HepG2 (cell line): ENCODE data around the gene LTA4H. TPM values are rescaled to one million over a fixed set of nuclear protein-coding genes. Genes with fewer than 3 reads are reported as not detected.

Experiments
- CBX5 ChIP-seq: sonication (generic); formaldehyde crosslinking; IDR thresholded peaks from 2 replicates; pipeline ENCODE4 v1.4.0; 2020; ENCODE audit warnings: missing genetic modification reagents, borderline replicate concordance
- DRAP1 ChIP-seq: IDR thresholded peaks from 2 replicates; pipeline ENCODE4 v1.6.1; 2016; ENCODE audit warnings: missing genetic modification reagents, missing compliant biosample characterization
- ETV5 ChIP-seq: IDR thresholded peaks from 2 replicates; pipeline ENCODE4 v1.6.1; 2018; ENCODE audit warnings: missing biosample characterization, missing genetic modification reagents, inconsistent platforms, borderline replicate concordance
- FOXA3 ChIP-seq: IDR thresholded peaks from 2 replicates; pipeline ENCODE4 v1.6.1; 2016; ENCODE audit warnings: missing genetic modification reagents, missing compliant biosample characterization
- FOXO4 ChIP-seq: sonication (generic); formaldehyde crosslinking; conservative IDR thresholded peaks from 2 replicates; pipeline ENCODE4 v1.8.1; 2023; ENCODE audit warnings: missing genetic modification reagents
- JDP2 ChIP-seq: sonication (generic); formaldehyde crosslinking; IDR thresholded peaks from 2 replicates; pipeline ENCODE4 v1.8.1; 2022; ENCODE audit warnings: missing genetic modification reagents, borderline replicate concordance
- KAT8 ChIP-seq: IDR thresholded peaks from 2 replicates; pipeline ENCODE4 v1.6.1; 2016; ENCODE audit warnings: missing genetic modification reagents, missing compliant biosample characterization
- KDM5A ChIP-seq: fragments of 200-600 bp; sonication (generic); IDR thresholded peaks from 2 replicates; pipeline ENCODE4 v1.7.0; 2018; ENCODE audit warnings: antibody characterized with exemption, mild to moderate bottlenecking, low read length, borderline replicate concordance
- MAFF ChIP-seq: IDR thresholded peaks from 2 replicates; pipeline ENCODE4 v1.6.1; 2011; ENCODE audit warnings: low read depth, low read length, improper control_type of control experiment
- MBNL3 ChIP-seq: fragments of 250-450 bp; sonication (Bioruptor Pico); conservative IDR thresholded peaks from 2 replicates; pipeline ENCODE4 v1.8.0; 2022; ENCODE audit warnings: mild to moderate bottlenecking, inconsistent platforms
- MEIS1 ChIP-seq: sonication (generic); formaldehyde crosslinking; IDR thresholded peaks from 2 replicates; pipeline ENCODE4 v1.9.0; 2021; ENCODE audit warnings: mild to moderate bottlenecking, missing genetic modification reagents, moderate library complexity, borderline replicate concordance
- MYNN ChIP-seq: sonication (generic); formaldehyde crosslinking; IDR thresholded peaks from 2 replicates; pipeline ENCODE4 v1.4.0; 2020; ENCODE audit warnings: mild to moderate bottlenecking, low read depth, missing genetic modification reagents
- RBM22 ChIP-seq: fragments of 200-400 bp; formaldehyde crosslinking; optimal IDR thresholded peaks from 2 replicates; pipeline ENCODE3; 2017; ENCODE audit warnings: mild to moderate bottlenecking, low read length, moderate library complexity
- SKI ChIP-seq: fragments of 450-650 bp; IDR thresholded peaks from one replicate; pipeline ENCODE4 v1.6.1; 2018; ENCODE audit warnings: mild to moderate bottlenecking; ENCODE audit not compliant: partially characterized antibody
- SP4 ChIP-seq: sonication (generic); formaldehyde crosslinking; IDR thresholded peaks from 2 replicates; pipeline ENCODE4 v1.8.1; 2023; ENCODE audit warnings: mild to moderate bottlenecking, missing genetic modification reagents
- TEF ChIP-seq: sonication (generic); formaldehyde crosslinking; IDR thresholded peaks from 2 replicates; pipeline ENCODE4 v1.5.0; 2020; ENCODE audit warnings: missing genetic modification reagents
- TFAP4 ChIP-seq: sonication (generic); IDR thresholded peaks from 2 replicates; pipeline ENCODE4 v1.6.1; 2016; ENCODE audit warnings: low read depth, borderline replicate concordance
- YY1 ChIP-seq: IDR thresholded peaks from 2 replicates; pipeline ENCODE4 v1.6.1; 2011; ENCODE audit warnings: low read length, low read depth, moderate library complexity, mild to moderate bottlenecking; ENCODE audit not compliant: insufficient read depth, insufficient replicate concordance
- ZBTB7B ChIP-seq: sonication (generic); formaldehyde crosslinking; IDR thresholded peaks from 2 replicates; pipeline ENCODE4 v1.4.0; 2020; ENCODE audit warnings: missing genetic modification reagents
- ZFAT ChIP-seq: sonication (generic); formaldehyde crosslinking; conservative IDR thresholded peaks from 2 replicates; pipeline ENCODE4 v1.8.1; 2023; ENCODE audit warnings: missing genetic modification reagents, inconsistent platforms
- ZFP82 ChIP-seq: sonication (generic); formaldehyde crosslinking; IDR thresholded peaks from 2 replicates; pipeline ENCODE4 v1.5.1; 2020; ENCODE audit warnings: mild to moderate bottlenecking, missing genetic modification reagents, borderline replicate concordance
- ZKSCAN8 ChIP-seq: IDR thresholded peaks from 2 replicates; pipeline ENCODE4 v1.6.1; 2016; ENCODE audit warnings: borderline replicate concordance, missing genetic modification reagents, missing compliant biosample characterization
- ZNF264 ChIP-seq: sonication (generic); formaldehyde crosslinking; IDR thresholded peaks from 2 replicates; pipeline ENCODE4 v1.4.0; 2020; ENCODE audit warnings: missing genetic modification reagents
- ZNF282 ChIP-seq: fragments of 450-650 bp; IDR thresholded peaks from 2 replicates; pipeline ENCODE4 v1.6.1; 2018; ENCODE audit not compliant: partially characterized antibody
- ZNF33A ChIP-seq: sonication (generic); formaldehyde crosslinking; IDR thresholded peaks from 2 replicates; pipeline ENCODE4 v1.5.1; 2020; ENCODE audit warnings: missing genetic modification reagents, mild to moderate bottlenecking, moderate library complexity, borderline replicate concordance
- ZNF432 ChIP-seq: sonication (generic); formaldehyde crosslinking; IDR thresholded peaks from 2 replicates; pipeline ENCODE4 v1.5.0; 2020; ENCODE audit warnings: missing genetic modification reagents, mild to moderate bottlenecking, borderline replicate concordance
- ZNF614 ChIP-seq: IDR thresholded peaks from 2 replicates; pipeline ENCODE4 v1.6.1; 2018; ENCODE audit warnings: missing biosample characterization, missing genetic modification reagents, inconsistent platforms, borderline replicate concordance
- ZNF749 ChIP-seq: sonication (generic); formaldehyde crosslinking; IDR thresholded peaks from 2 replicates; pipeline ENCODE4 v1.8.0; 2022; ENCODE audit warnings: mild to moderate bottlenecking, missing genetic modification reagents, moderate library complexity, borderline replicate concordance
- polyA plus RNA-seq, 8 experiments: library from polyadenylated mRNA; depleted of rRNA in 3 of 8; stranded (reverse) in 7 of 8; unstranded in 1 of 8; fragments of >200 nt; fragmentation: Illumina TruSeq in 4 of 8; extraction: Trizol in 4 of 8; gene quantifications; 2 replicates each; pipeline versions ENCODE4 v1.2.1 to v1.2.3, GENCODE V29; 2011 to 2016; ENCODE audit warnings: low read depth in 4 of 8, missing spikeins in 1 of 8, mixed read lengths in 1 of 8; ENCODE audit not compliant: insufficient read depth in 1 of 8
- total RNA-seq, 5 experiments: library from RNA; depleted of rRNA; stranded (reverse); fragments of >200 nt; fragmentation: Illumina TruSeq; extraction: Trizol; gene quantifications; 2 replicates each; pipeline ENCODE4 v1.2.3, GENCODE V29; 2016; ENCODE audit warnings: low read depth in 1 of 5

LTA4H gene
- total and polyA plus RNA-seq, 2 of the 13 experiments (the other 11 are each of a cell fraction or from before 2014, with no cell fraction given), result 87.5 to 90.4 TPM

- TF ChIP-seq TEF (CRISPR knock-in tag) (no peak), ZFP82 (CRISPR knock-in tag) (no peak), KDM5A (peak; percentile 24; the same call in 1 of the 2 replicates), DRAP1 (peak; percentile 71; the same call in 1 of the 2 replicates), ZKSCAN8 (CRISPR knock-in tag) (peak; percentile 82; the same call in 1 of the 2 replicates), MAFF (no peak), MYNN (CRISPR knock-in tag) (no peak; the same call in 1 of the 2 replicates), ZFAT (CRISPR knock-in tag) (no peak), SKI (peak; percentile 81), ZNF749 (CRISPR knock-in tag) (peak; percentile 85; the same call in 1 of the 2 replicates), MBNL3 (CRISPR knock-in tag) (no peak), ZNF432 (no peak), JDP2 (no peak), MEIS1 (peak; percentile 99), TFAP4 (peak; percentile 71), ETV5 (CRISPR knock-in tag) (peak; percentile 99), ZNF614 (CRISPR knock-in tag) (peak; percentile 97), KAT8 (CRISPR knock-in tag) (peak; percentile 88), ZNF264 (CRISPR knock-in tag) (peak; percentile 84), FOXO4 (CRISPR knock-in tag) (no peak), ZNF282 (no peak), RBM22 (no peak), ZBTB7B (peak; percentile 85), SP4 (CRISPR knock-in tag) (peak; percentile 69; the same call in 1 of the 2 replicates), FOXA3 (peak; percentile 99), ZNF33A (peak; percentile 89; the same call in 1 of the 2 replicates), CBX5 (CRISPR knock-in tag) (peak; percentile 47; the same call in 1 of the 2 replicates), YY1 (no peak)
These were observed 39.2 kb downstream of the LTA4H start, which contains the start of gene HAL (continued) for GRCh38 chr12:95996034-95996658.
